ENCODE data around the gene MTMR3. TPM values are rescaled to one million over a fixed set of nuclear protein-coding genes. Genes with fewer than 3 reads are reported as not detected.
"Not testable (repeated sequence)": the region's sequence is repeated elsewhere in the genome, so short reads cannot be mapped to it uniquely, and the experiment has no call there.

MTMR3 gene
- total and polyA plus RNA-seq, 8 donors = 15.5 to 32.5 (median 20.2) TPM

GRCh38 chr22:29860006-29860766 lies 22.8 kb upstream of the MTMR3 start:
- Histone ChIP-seq H3K27ac (no peak overlapping the region), H3K4me3 (no peak overlapping the region), H3K9me3 (no peaks in the 10 kb centered on the region), H3K27me3 (no peaks in the 10 kb centered on the region), H3K4me1 (no peaks in the 10 kb centered on the region), H3K36me3 (no peaks in the 10 kb centered on the region)
- WGBS, 2 donors = 66 to 71% methylated on average over 2 of the region's 2 CpGs
- intact Hi-C loops (cut with DNase I) = no loop called here
- TF ChIP-seq CTCF (IDR thresholded peaks at IDR 0.05) = no peak
- ATAC-seq (no peak), FAIRE-seq (no peak), DNase-seq (no peak)

- Histone ChIP-seq H3K36me3 (no peaks in the 10 kb centered on the region), H3K9me3 (no peaks in the 10 kb centered on the region), H3K27me3 (no peaks in the 10 kb centered on the region), H3K27ac (no peak overlapping the region), H3K4me3 (no peak overlapping the region), H3K4me1 (no peaks in the 10 kb centered on the region)
- TF ChIP-seq CTCF (IDR thresholded peaks at IDR 0.05) = no peak
- 80 to 85% methylated on average over 2 of the region's 2 CpGs for WGBS, 2 donors
- no peak for FAIRE-seq
- no peak for DNase-seq
- no peak for ATAC-seq
- intact Hi-C loops (cut with DNase I) = no loop called here
These were observed 21.2 kb upstream of the MTMR3 start for GRCh38 chr22:29861672-29862297.

GRCh38 chr22:29865572-29865971 lies 17.4 kb upstream of the MTMR3 start:
- FAIRE-seq; intact Hi-C loops (cut with DNase I): not testable (repeated sequence)
- 89 to 93% methylated on average over 12 to 13 of the region's 13 CpGs for WGBS, 2 donors

GRCh38 chr22:29867260-29867659 lies 15.7 kb upstream of the MTMR3 start:
- TF ChIP-seq CTCF (IDR thresholded peaks at IDR 0.05) = no peak
- Histone ChIP-seq H3K36me3 (no peaks in the 10 kb centered on the region), H3K4me1 (no peaks in the 10 kb centered on the region), H3K9me3 (no peaks in the 10 kb centered on the region), H3K27ac (no peak overlapping the region), H3K4me3 (no peak overlapping the region), H3K27me3 (no peaks in the 10 kb centered on the region)
- FAIRE-seq (no peak), DNase-seq (no peak), ATAC-seq (no peak)
- intact Hi-C loops (cut with DNase I) = no loop called here

More at GRCh38 chr22:29865572-29865971, 17.4 kb upstream of the MTMR3 start:
- H3K36me3 ChIP-seq, DNase-seq, H3K27me3 ChIP-seq, ATAC-seq, H3K4me1 ChIP-seq, H3K9me3 ChIP-seq, H3K4me3 ChIP-seq, H3K27ac ChIP-seq: not testable (repeated sequence)

GRCh38 chr22:29867851-29868250 lies 15.1 kb upstream of the MTMR3 start:
- 75 to 89% methylated on average over 3 of the region's 3 CpGs for WGBS, 2 donors
- FAIRE-seq = no peak
- H3K36me3 ChIP-seq = no peaks in the 10 kb centered on the region

More at GRCh38 chr22:29867851-29868250, 15.1 kb upstream of the MTMR3 start:
- no peak for TF ChIP-seq CTCF (IDR thresholded peaks at IDR 0.05)
- Histone ChIP-seq H3K4me1 (no peaks in the 10 kb centered on the region), H3K27me3 (no peaks in the 10 kb centered on the region), H3K9me3 (no peaks in the 10 kb centered on the region), H3K27ac (no peak overlapping the region), H3K4me3 (no peak overlapping the region)
- ATAC-seq (no peak), DNase-seq (no peak)
- intact Hi-C loops (cut with DNase I) = no loop called here
